ENCODE data around the gene NELFA.

Gene NELFA

GRCh38 chr4:1961563-1961962 lies 47.2 kb downstream of the NELFA start:
- TF ChIP-seq, protein P1, sequence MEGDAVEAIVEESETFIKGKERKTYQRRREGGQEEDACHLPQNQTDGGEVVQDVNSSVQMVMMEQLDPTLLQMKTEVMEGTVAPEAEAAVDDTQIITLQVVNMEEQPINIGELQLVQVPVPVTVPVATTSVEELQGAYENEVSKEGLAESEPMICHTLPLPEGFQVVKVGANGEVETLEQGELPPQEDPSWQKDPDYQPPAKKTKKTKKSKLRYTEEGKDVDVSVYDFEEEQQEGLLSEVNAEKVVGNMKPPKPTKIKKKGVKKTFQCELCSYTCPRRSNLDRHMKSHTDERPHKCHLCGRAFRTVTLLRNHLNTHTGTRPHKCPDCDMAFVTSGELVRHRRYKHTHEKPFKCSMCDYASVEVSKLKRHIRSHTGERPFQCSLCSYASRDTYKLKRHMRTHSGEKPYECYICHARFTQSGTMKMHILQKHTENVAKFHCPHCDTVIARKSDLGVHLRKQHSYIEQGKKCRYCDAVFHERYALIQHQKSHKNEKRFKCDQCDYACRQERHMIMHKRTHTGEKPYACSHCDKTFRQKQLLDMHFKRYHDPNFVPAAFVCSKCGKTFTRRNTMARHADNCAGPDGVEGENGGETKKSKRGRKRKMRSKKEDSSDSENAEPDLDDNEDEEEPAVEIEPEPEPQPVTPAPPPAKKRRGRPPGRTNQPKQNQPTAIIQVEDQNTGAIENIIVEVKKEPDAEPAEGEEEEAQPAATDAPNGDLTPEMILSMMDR (IDR thresholded peaks at IDR 0.05; ENCODE audit: insufficient read depth, low read depth, low read length, missing control alignments): no peak
- no peak overlapping the region for H3K4me3 ChIP-seq (ENCODE audit: low read depth, low read length)
- DNase-seq (ENCODE audit: low read depth): no peak

DNA sequence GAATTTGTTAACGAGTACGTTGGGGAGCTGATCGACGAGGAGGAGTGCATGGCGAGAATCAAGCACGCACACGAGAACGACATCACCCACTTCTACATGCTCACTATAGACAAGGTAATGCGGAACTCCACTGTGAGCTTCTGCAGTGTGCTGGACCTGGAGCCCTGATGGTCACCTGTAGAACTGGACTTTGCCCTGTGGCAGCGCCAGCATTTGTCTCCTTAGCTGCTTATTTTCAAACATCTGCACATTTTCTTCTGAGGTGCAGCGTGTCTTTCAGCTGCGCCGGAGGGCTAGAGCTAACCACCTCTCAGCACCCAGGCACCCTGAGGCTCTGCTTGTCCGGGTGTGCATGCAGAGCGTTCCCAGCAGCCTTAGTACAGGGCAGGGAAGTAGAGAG lies 47.7 kb downstream of the NELFA start:
- no peak for DNase-seq (ENCODE audit: low read depth)
- no peak overlapping the region for H3K4me3 ChIP-seq (ENCODE audit: low read depth, low read length)
- TF ChIP-seq, protein P1 (IDR thresholded peaks at IDR 0.05; ENCODE audit: insufficient read depth, low read depth, low read length, missing control alignments): no peak

DNA sequence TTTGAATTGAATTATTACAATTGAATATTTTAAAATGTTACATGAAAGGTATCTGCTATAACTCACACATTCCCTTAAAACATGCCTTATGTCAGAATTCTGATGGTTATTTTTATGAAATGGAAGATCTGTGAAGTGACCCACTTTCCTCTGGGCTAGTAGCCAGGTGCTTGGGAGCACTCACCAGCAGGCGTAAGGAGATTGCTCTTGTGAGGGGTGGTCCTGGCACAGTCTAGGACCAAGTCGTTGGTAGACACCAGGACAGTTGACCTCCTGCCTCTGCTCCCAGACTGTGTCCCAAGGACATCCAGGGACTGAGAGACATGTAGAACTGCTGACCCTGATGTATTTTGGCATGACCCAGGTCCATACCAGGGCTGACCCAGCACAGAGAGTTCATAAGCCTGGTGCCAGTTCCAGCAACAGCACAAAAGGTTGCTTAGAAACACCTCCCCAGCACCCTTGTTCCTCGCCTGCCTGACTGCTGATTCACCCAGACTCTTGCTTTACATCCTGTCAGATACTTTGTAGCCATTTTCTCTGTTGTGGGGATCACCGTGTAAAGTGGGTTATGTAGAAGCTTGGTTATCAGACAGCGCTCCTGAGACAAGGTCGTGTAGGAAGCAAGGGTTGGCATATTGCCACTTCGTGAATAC lies 48.5 kb downstream of the NELFA start:
- TF ChIP-seq, protein P1 (IDR thresholded peaks at IDR 0.05; ENCODE audit: insufficient read depth, low read depth, low read length, missing control alignments): no peak
- H3K4me3 ChIP-seq (ENCODE audit: low read depth, low read length): no peak overlapping the region
- no peak for DNase-seq (ENCODE audit: low read depth)

DNA sequence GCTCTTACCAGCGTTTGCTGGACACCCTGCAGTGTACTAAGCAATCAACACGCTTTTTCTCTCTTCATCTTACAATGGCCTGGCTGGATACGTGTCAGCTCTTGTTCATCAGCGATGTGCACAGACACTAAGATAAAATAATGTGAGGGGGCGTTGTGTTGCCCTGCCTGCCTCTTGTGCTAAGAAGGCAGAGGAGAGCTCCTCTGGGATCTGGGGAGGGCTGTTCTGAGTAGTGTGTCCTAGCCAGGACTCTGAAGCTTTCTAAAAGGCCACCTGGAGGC lies 49.7 kb downstream of the NELFA start:
- TF ChIP-seq, protein P1 (IDR thresholded peaks at IDR 0.05; ENCODE audit: insufficient read depth, low read depth, low read length, missing control alignments): no peak
- no peak for DNase-seq (ENCODE audit: low read depth)

GRCh38 chr4:1958276-1959103 lies 50.3 kb downstream of the NELFA start:
- TF ChIP-seq, protein P1 (IDR thresholded peaks at IDR 0.05; ENCODE audit: insufficient read depth, low read depth, low read length, missing control alignments): no peak
- no peak overlapping the region for H3K4me3 ChIP-seq (ENCODE audit: low read depth, low read length)
- DNase-seq (ENCODE audit: low read depth): no peak

More for the DNA sequence above, 49.7 kb downstream of the NELFA start:
- H3K4me3 ChIP-seq (ENCODE audit: low read depth, low read length): no peak overlapping the region

DNA sequence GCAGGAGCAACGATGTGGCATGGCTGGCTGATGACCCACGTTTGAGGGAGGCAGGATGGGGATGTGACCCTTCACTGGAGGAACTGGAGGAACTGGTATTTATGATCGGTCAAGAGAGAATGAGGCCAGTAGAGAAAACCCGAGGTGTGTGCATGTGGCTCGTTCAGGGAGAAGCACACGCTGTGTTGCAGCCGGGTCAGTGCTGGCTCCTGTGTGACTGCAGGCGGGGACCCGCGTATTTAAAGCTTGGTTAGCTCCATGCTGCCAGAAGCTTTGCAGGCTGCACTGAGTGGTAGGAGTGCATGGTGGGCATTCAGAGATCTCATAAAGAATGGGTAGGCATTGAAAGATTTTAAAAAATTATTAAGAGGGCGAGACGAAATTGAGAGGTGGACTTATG lies 52.1 kb downstream of the NELFA start:
- H3K4me3 ChIP-seq (ENCODE audit: low read depth, low read length): no peak overlapping the region
- DNase-seq (ENCODE audit: low read depth): no peak
- TF ChIP-seq, protein P1 (IDR thresholded peaks at IDR 0.05; ENCODE audit: insufficient read depth, low read depth, low read length, missing control alignments): no peak

Measured in GM12865 (cell line).